GM18505 (cell line): ENCODE measurements around the gene MFRP.

Source experiments
- ATAC-seq: cut with Tn5 transposase; IDR thresholded peaks from one replicate; pipeline ENCODE4 v1.9.1; 2021; ENCODE audit not compliant: unreplicated experiment
- POLR2A ChIP-seq: IDR thresholded peaks from 4 replicates; pipeline ENCODE4 v1.6.1; 2011; ENCODE audit warnings: borderline replicate concordance; ENCODE audit not compliant: insufficient read depth, insufficient read length; ENCODE audit errors: extremely low read depth

Gene MFRP

GRCh38 chr11:119341222-119342022 is 5.1 kb downstream of the MFRP start:
- TF ChIP-seq POLR2A, result no peak
- no peak for ATAC-seq

GRCh38 chr11:119340335-119341221 is 5.9 kb downstream of the MFRP start, which contains the start of gene C1QTNF5:
TSS of gene C1QTNF5 (minus strand) at chr11:119340883. CDS start at chr11:119340397, 486 bp downstream.
- no peak for ATAC-seq
- no peak for TF ChIP-seq POLR2A

GRCh38 chr11:119339589-119340334 is 6.7 kb downstream of the MFRP start:
- ATAC-seq, result no peak
- no peak for TF ChIP-seq POLR2A

- TF ChIP-seq POLR2A, result no peak
- no peak for ATAC-seq
Measured at GRCh38 chr11:119338965-119339588, 7.4 kb downstream of the MFRP start.

GRCh38 chr11:119338318-119338890 is 8.1 kb downstream of the MFRP start:
- TF ChIP-seq POLR2A, result no peak
- ATAC-seq, result no peak

GRCh38 chr11:119337581-119338317 is 8.8 kb downstream of the MFRP start:
- TF ChIP-seq POLR2A, result no peak
- ATAC-seq, result no peak

- TF ChIP-seq POLR2A, result no peak
- no peak for ATAC-seq
Measured at GRCh38 chr11:119336744-119337469, 9.6 kb downstream of the MFRP start.

- TF ChIP-seq POLR2A, result no peak
- ATAC-seq, result no peak
Measured at GRCh38 chr11:119335655-119336543, 10.6 kb downstream of the MFRP start.

- ATAC-seq, result no peak
- TF ChIP-seq POLR2A, result no peak
Measured at GRCh38 chr11:119335091-119335654, 11.3 kb downstream of the MFRP start.
